ENCODE results near the gene TIGD2.

The TIGD2 gene

GRCh38 chr4:89110986-89111832 is at the start of gene TIGD2:
TSS of gene TIGD2 (plus strand) at chr4:89111533. CDS start at chr4:89112975, 1,442 bp downstream.
- DNase-seq (ENCODE audit: low read depth in 2 of 2, low spot score in 1 of 2): peak; percentile 72 to 73

GRCh38 chr4:89064848-89065247 is 46.5 kb upstream of the TIGD2 start:
- no peak for DNase-seq (ENCODE audit: low read depth in 2 of 2, low spot score in 1 of 2)

GRCh38 chr4:89067417-89067816 is 43.9 kb upstream of the TIGD2 start:
- no peak for DNase-seq (ENCODE audit: low read depth in 2 of 2, low spot score in 1 of 2)

- no peak for DNase-seq (ENCODE audit: low read depth in 2 of 2, low spot score in 1 of 2)
These were observed 41.9 kb upstream of the TIGD2 start for GRCh38 chr4:89069481-89069880.

GRCh38 chr4:89070041-89070440 is 41.3 kb upstream of the TIGD2 start:
- no peak for DNase-seq (ENCODE audit: low read depth in 2 of 2, low spot score in 1 of 2)

GRCh38 chr4:89071311-89071710 is 40.0 kb upstream of the TIGD2 start:
- DNase-seq (ENCODE audit: low read depth in 2 of 2, low spot score in 1 of 2): no peak

GRCh38 chr4:89072921-89073320 is 38.4 kb upstream of the TIGD2 start:
- DNase-seq (ENCODE audit: low read depth in 2 of 2, low spot score in 1 of 2): no peak

GRCh38 chr4:89077761-89078160 is 33.6 kb upstream of the TIGD2 start:
- DNase-seq (ENCODE audit: low read depth in 2 of 2, low spot score in 1 of 2): no peak

- no peak for DNase-seq (ENCODE audit: low read depth in 2 of 2, low spot score in 1 of 2)
These were observed 33.0 kb upstream of the TIGD2 start for GRCh38 chr4:89078300-89078699.

GRCh38 chr4:89099034-89099433 is 12.3 kb upstream of the TIGD2 start:
- DNase-seq (ENCODE audit: low read depth in 2 of 2, low spot score in 1 of 2): no peak

GRCh38 chr4:89099471-89099870 is 11.9 kb upstream of the TIGD2 start:
- no peak for DNase-seq (ENCODE audit: low read depth in 2 of 2, low spot score in 1 of 2)

GRCh38 chr4:89100853-89101252 is 10.5 kb upstream of the TIGD2 start:
- DNase-seq (ENCODE audit: low read depth in 2 of 2, low spot score in 1 of 2): no peak

- DNase-seq (ENCODE audit: low read depth in 2 of 2, low spot score in 1 of 2): no peak
These were observed 9.8 kb upstream of the TIGD2 start for GRCh38 chr4:89101256-89102161.

GRCh38 chr4:89105726-89106125 is 5.6 kb upstream of the TIGD2 start:
- no peak for DNase-seq (ENCODE audit: low read depth in 2 of 2, low spot score in 1 of 2)

GRCh38 chr4:89108091-89108490 is 3.2 kb upstream of the TIGD2 start:
- DNase-seq (ENCODE audit: low read depth in 2 of 2, low spot score in 1 of 2): no peak

GRCh38 chr4:89109841-89110540 is 1.3 kb upstream of the TIGD2 start:
- no peak for DNase-seq (ENCODE audit: low read depth in 2 of 2, low spot score in 1 of 2)

- DNase-seq (ENCODE audit: low read depth in 2 of 2, low spot score in 1 of 2): no peak
These were observed 770 bp upstream of the TIGD2 start for GRCh38 chr4:89110541-89110985.

- DNase-seq (ENCODE audit: low read depth in 2 of 2, low spot score in 1 of 2): no peak
These were observed 665 bp downstream of the TIGD2 start for GRCh38 chr4:89111833-89112563.

- no peak for DNase-seq (ENCODE audit: low read depth in 2 of 2, low spot score in 1 of 2)
These were observed 2.1 kb downstream of the TIGD2 start for GRCh38 chr4:89113415-89113814.

GRCh38 chr4:89114100-89114499 is 2.8 kb downstream of the TIGD2 start:
- no peak for DNase-seq (ENCODE audit: low read depth in 2 of 2, low spot score in 1 of 2)

- DNase-seq (ENCODE audit: low read depth in 2 of 2, low spot score in 1 of 2): no peak
These were observed 5.8 kb downstream of the TIGD2 start for GRCh38 chr4:89117115-89117514.

All from stimulated activated CD8-positive, alpha-beta memory T cell treated with anti-CD3 and anti-CD28 coated beads, Interleukin-4, amount 100 ng/mL, for 1 hour (primary cell).